ENCODE measurements around the gene ARSB.

ARSB gene

DNA sequence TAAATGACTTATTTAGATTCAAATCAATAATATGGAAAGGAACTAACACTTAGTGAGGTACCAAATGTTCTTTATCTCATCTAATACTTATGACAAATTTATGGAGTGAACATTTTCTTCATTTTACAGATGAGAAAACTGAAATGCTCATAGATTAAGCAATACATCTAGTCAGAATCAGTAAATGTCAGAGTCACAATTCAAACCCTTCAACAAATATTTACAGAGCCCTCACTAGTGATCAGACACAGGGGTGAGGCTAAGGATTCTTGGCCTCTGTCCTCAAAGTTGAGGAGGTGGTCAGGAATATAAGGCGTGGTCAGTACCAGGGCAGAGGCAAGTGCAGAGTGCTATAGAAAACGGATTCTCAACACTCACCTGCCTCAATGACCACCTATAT is 29.5 kb upstream of the ARSB start:
- H3K27me3 Mint-ChIP-seq (ENCODE audit: low read depth) = peaks cover 8% of the 10 kb centered on the region
- TF ChIP-seq, protein P1, sequence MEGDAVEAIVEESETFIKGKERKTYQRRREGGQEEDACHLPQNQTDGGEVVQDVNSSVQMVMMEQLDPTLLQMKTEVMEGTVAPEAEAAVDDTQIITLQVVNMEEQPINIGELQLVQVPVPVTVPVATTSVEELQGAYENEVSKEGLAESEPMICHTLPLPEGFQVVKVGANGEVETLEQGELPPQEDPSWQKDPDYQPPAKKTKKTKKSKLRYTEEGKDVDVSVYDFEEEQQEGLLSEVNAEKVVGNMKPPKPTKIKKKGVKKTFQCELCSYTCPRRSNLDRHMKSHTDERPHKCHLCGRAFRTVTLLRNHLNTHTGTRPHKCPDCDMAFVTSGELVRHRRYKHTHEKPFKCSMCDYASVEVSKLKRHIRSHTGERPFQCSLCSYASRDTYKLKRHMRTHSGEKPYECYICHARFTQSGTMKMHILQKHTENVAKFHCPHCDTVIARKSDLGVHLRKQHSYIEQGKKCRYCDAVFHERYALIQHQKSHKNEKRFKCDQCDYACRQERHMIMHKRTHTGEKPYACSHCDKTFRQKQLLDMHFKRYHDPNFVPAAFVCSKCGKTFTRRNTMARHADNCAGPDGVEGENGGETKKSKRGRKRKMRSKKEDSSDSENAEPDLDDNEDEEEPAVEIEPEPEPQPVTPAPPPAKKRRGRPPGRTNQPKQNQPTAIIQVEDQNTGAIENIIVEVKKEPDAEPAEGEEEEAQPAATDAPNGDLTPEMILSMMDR (IDR thresholded peaks at IDR 0.05; ENCODE audit: unreplicated experiment in 3 of 3) = no peak
- peaks cover 11% of the 10 kb centered on the region for H3K9me3 Mint-ChIP-seq
- H3K4me3 Mint-ChIP-seq = no peak overlapping the region
- H3K27ac Mint-ChIP-seq = no peak overlapping the region
- no peaks in the 10 kb centered on the region for H3K4me1 Mint-ChIP-seq
- no peaks in the 10 kb centered on the region for H3K36me3 Mint-ChIP-seq (ENCODE audit: low read depth)

DNA sequence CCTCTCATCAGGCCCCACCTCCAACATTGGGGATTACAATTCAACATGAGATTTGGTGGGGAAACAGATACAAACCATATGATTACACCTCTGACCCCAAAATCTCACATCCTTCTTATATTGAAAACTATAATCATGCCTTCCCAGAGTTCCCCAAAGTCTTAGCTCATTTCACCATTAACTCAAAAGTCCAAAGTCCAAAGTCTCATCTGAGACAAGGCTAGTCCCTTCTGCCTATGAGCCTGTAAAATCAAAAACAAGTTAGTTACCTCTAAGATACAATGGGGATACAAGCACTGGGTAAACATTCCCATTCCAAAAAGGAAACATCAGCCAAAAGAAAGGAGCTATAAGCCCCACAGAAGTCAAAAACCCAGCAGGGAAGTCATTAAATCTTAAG is 26.8 kb upstream of the ARSB start:
- Mint-ChIP-seq H3K9me3 (peaks cover 11% of the 10 kb centered on the region), H3K4me1 (no peaks in the 10 kb centered on the region), H3K27me3 (ENCODE audit: low read depth) (no peaks in the 10 kb centered on the region), H3K27ac (no peak overlapping the region), H3K4me3 (no peak overlapping the region), H3K36me3 (ENCODE audit: low read depth) (no peaks in the 10 kb centered on the region)
- TF ChIP-seq, protein P1 (IDR thresholded peaks at IDR 0.05; ENCODE audit: unreplicated experiment in 3 of 3) = no peak

DNA sequence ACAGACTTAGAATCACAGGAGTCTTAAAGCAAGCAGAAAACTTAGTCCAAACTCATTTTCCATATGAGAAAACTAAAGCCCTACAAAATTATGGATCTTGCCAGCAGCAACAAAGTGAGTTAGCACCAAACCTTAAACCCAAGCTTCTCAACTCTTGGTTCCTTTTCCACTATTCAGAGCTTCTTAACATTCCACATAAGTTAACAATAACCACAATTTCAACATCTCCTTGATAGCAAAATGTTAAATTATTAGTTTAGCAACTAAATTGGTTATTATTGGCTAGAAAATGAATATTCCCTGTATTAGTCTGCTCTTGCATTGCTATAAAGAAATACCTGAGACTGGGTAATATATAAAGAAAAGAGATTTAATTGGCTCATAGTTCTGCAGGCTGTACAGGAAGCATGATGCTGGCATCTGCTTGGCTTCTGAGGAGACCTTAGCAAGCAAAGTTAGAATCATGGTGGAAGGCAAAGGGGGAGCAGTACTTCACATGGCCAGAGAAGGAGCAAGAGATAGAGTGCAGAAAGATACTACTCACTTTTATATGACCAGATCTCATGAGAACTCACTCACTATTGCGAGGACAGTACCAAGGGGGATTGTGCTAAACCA is 26.2 kb upstream of the ARSB start:
- H3K36me3 Mint-ChIP-seq (ENCODE audit: low read depth) = no peaks in the 10 kb centered on the region
- H3K27me3 Mint-ChIP-seq (ENCODE audit: low read depth) = no peaks in the 10 kb centered on the region
- no peak overlapping the region for H3K27ac Mint-ChIP-seq
- H3K9me3 Mint-ChIP-seq = peaks cover 11% of the 10 kb centered on the region
- TF ChIP-seq, protein P1 (IDR thresholded peaks at IDR 0.05; ENCODE audit: unreplicated experiment in 3 of 3) = no peak
- H3K4me3 Mint-ChIP-seq = no peak overlapping the region
- no peaks in the 10 kb centered on the region for H3K4me1 Mint-ChIP-seq

DNA sequence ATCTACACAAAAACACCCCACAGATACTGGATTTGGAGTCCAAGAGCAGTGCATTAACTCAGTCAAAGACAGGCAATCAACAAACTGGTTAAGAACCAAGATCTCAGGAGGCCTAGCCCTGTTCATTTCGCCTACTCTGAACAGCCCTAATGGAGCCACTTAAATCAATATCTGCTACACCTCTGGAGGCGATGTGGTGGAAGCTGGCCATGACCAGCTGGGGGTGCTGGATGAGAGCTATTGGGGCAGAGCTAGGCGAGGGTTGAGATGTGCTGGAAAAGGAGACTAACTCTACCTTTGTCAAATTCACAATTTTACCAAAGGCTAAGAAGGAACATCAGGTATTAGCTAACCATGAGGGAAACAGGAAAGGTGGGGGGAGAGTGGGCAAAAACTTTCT is 23.3 kb upstream of the ARSB start:
- TF ChIP-seq, protein P1 (IDR thresholded peaks at IDR 0.05; ENCODE audit: unreplicated experiment in 3 of 3) = no peak
- no peaks in the 10 kb centered on the region for H3K36me3 Mint-ChIP-seq (ENCODE audit: low read depth)
- H3K4me1 Mint-ChIP-seq = no peaks in the 10 kb centered on the region
- no peak overlapping the region for H3K27ac Mint-ChIP-seq
- no peaks in the 10 kb centered on the region for H3K27me3 Mint-ChIP-seq (ENCODE audit: low read depth)
- H3K9me3 Mint-ChIP-seq = peaks cover 8% of the 10 kb centered on the region
- no peak overlapping the region for H3K4me3 Mint-ChIP-seq

DNA sequence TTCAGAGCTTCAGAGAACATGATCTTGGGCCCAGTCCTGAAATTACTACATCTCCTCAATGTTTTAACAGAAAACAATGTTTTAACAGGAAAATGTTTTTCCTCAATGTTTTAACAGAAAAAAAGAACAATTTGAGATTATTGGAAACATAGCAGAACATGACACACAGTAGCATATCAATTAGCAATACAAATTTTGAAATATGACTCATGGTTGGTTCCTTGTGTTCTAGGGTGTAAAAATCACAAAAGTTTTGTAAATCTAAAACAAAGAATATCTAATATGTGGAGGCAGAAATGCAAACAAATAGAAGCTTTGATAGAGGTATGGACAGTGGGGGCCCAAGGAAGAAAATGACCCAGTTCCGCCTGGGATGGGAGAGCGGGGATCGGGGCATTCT is 22.8 kb upstream of the ARSB start:
- TF ChIP-seq, protein P1 (IDR thresholded peaks at IDR 0.05; ENCODE audit: unreplicated experiment in 3 of 3) = no peak
- H3K27ac Mint-ChIP-seq = no peak overlapping the region
- H3K9me3 Mint-ChIP-seq = peaks cover 3% of the 10 kb centered on the region
- no peaks in the 10 kb centered on the region for H3K36me3 Mint-ChIP-seq (ENCODE audit: low read depth)
- peaks cover 3% of the 10 kb centered on the region for H3K27me3 Mint-ChIP-seq (ENCODE audit: low read depth)
- H3K4me1 Mint-ChIP-seq = no peaks in the 10 kb centered on the region
- H3K4me3 Mint-ChIP-seq = no peak overlapping the region

DNA sequence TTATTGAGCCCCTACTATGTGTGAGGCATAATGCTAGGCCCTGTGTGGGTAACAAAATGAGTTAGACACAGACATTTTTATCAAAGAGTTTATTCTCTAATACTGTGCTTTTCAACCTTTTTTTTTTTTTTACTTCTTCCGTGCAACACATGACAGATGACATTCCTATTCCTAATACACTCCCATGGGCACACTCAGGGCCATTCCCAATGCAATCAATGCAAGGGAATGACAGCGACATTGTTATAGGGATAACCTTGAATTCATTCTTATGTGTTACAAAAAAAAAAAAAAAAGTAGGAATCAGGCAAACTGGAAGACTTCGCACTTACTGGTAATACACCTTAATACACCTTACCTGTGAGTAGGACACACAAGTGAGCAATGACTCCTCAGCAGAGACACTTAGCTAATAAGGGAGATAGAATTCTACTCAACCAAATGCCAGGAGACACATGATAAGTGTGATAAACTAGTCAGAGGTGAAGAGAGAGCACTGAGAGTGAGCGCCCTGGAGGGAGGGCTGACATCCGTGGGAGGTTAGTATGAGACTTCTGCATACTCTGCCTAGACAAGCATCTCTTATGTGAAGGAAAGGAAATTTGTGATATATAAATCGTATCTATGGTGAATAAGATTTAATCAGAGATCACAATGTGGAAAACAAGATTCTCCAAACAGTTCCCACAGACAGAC is 21.0 kb upstream of the ARSB start:
- Mint-ChIP-seq H3K4me3 (no peak overlapping the region), H3K27ac (no peak overlapping the region), H3K27me3 (ENCODE audit: low read depth) (peaks cover 3% of the 10 kb centered on the region), H3K9me3 (no peaks in the 10 kb centered on the region), H3K4me1 (no peaks in the 10 kb centered on the region), H3K36me3 (ENCODE audit: low read depth) (no peaks in the 10 kb centered on the region)
- TF ChIP-seq, protein P1 (IDR thresholded peaks at IDR 0.05; ENCODE audit: unreplicated experiment in 3 of 3) = no peak
